ENCODE measurements around the gene AHCYL1.

- no peak for TF ChIP-seq CTCF (IDR thresholded peaks at IDR 0.05)
- TF ChIP-seq EP300 (IDR thresholded peaks at IDR 0.05) = no peak
- TF ChIP-seq POLR2A (IDR thresholded peaks at IDR 0.05) = no peak
- no peak for TF ChIP-seq POLR2AphosphoS5 (IDR thresholded peaks at IDR 0.05)
These were observed 6.9 kb downstream of the AHCYL1 start for GRCh38 chr1:109991400-109991925.

Data from stomach (tissue), 4 donors.